Endothelial cell of umbilical vein (primary cell): ENCODE data around the gene CPNE5.

Source experiments
- CTCF ChIP-seq, 2 donors: IDR thresholded peaks; 1 replicate in 1 of 2; 2 replicates in 1 of 2; pipeline ENCODE4 v1.5.1; 2011; ENCODE audit warnings: low read length in 2 of 2, mild to moderate bottlenecking in 2 of 2, moderate library complexity in 2 of 2, control low read depth in 1 of 2, inconsistent platforms in 1 of 2, low read depth in 1 of 2; ENCODE audit not compliant: insufficient read depth in 1 of 2; ENCODE audit errors: extremely low read depth in 1 of 2
- EZH2 ChIP-seq: IDR thresholded peaks from 2 replicates; pipeline ENCODE4 v1.6.1; 2012; ENCODE audit warnings: borderline replicate concordance, low read depth, mild to moderate bottlenecking, moderate library complexity, low read length, inconsistent platforms; ENCODE audit not compliant: severe bottlenecking
- FOS ChIP-seq: IDR thresholded peaks from 2 replicates; pipeline ENCODE4 v1.6.1; 2011; ENCODE audit warnings: mild to moderate bottlenecking, low read length, moderate library complexity, borderline replicate concordance; ENCODE audit not compliant: insufficient read depth
- JUN ChIP-seq: IDR thresholded peaks from 2 replicates; pipeline ENCODE4 v1.6.1; 2011; ENCODE audit warnings: borderline replicate concordance, low read depth; ENCODE audit not compliant: insufficient read length, insufficient read depth
- MAX ChIP-seq: IDR thresholded peaks from 2 replicates; pipeline ENCODE4 v1.6.1; 2011; ENCODE audit not compliant: insufficient read depth, insufficient read length
- POLR2A ChIP-seq: IDR thresholded peaks from 2 replicates; pipeline ENCODE4 v1.6.1; 2012; ENCODE audit warnings: low read depth, mild to moderate bottlenecking, control low read depth, low read length
- POLR2AphosphoS5 ChIP-seq: IDR thresholded peaks from 2 replicates; pipeline ENCODE4 v1.6.1; 2012; ENCODE audit warnings: low read depth, mild to moderate bottlenecking, control low read depth, low read length, moderate library complexity; ENCODE audit not compliant: insufficient read depth

- no peak for TF ChIP-seq CTCF (IDR thresholded peaks at IDR 0.05; ENCODE audit: extremely low read depth in 1 of 2, insufficient read depth in 1 of 2, low read depth in 1 of 2, low read length in 2 of 2)
- TF ChIP-seq JUN: no peak
- TF ChIP-seq POLR2A: no peak
- no peak for TF ChIP-seq EZH2
- no peak for TF ChIP-seq MAX
- TF ChIP-seq POLR2AphosphoS5: no peak
- no peak for TF ChIP-seq FOS
Observed at GRCh38 chr6:36749829-36750489, 89.3 kb downstream of the CPNE5 start.
